Cortex of kidney (tissue), 1 donor: Measurements from ENCODE around the gene RBM17.
A peak's percentile ranks its signal among the peaks of the same experiment; 100 is the strongest.
"Not testable (repeated sequence)": the region's sequence is repeated elsewhere in the genome, so short reads cannot be mapped to it uniquely, and the experiment has no call there.

Experiments
- DNase-seq: peaks from one replicate; lab custom pipeline; 2025; lab: John Stamatoyannopoulos, UW

Gene RBM17

GRCh38 chr10:6088721-6089333, at the start of gene RBM17:
TSS of gene RBM17 (plus strand) at chr10:6089034. CDS start at chr10:6097066, 8,032 bp downstream.
- DNase-seq = peak; percentile 29

- DNase-seq = no peak
Measured at GRCh38 chr10:6039711-6040110, 49.1 kb upstream of the RBM17 start.

- DNase-seq = no peak
Measured at GRCh38 chr10:6040205-6040604, 48.6 kb upstream of the RBM17 start.

GRCh38 chr10:6043377-6043776, 45.5 kb upstream of the RBM17 start:
- DNase-seq = not testable (repeated sequence)

- no peak for DNase-seq
Measured at GRCh38 chr10:6044060-6044459, 44.8 kb upstream of the RBM17 start.

- DNase-seq = no peak
Measured at GRCh38 chr10:6044751-6045313, 44.0 kb upstream of the RBM17 start.

- DNase-seq = no peak
Measured at GRCh38 chr10:6045314-6045848, 43.5 kb upstream of the RBM17 start.

- no peak for DNase-seq
Measured at GRCh38 chr10:6045878-6046772, 42.7 kb upstream of the RBM17 start.

- DNase-seq = no peak
Measured at GRCh38 chr10:6046773-6047611, 41.8 kb upstream of the RBM17 start.

- DNase-seq = no peak
Measured at GRCh38 chr10:6047847-6048246, 41.0 kb upstream of the RBM17 start.

- no peak for DNase-seq
Measured at GRCh38 chr10:6048281-6049030, 40.4 kb upstream of the RBM17 start.

- no peak for DNase-seq
Measured at GRCh38 chr10:6049031-6049400, 39.8 kb upstream of the RBM17 start.

GRCh38 chr10:6050801-6051445, 37.9 kb upstream of the RBM17 start:
- no peak for DNase-seq

- DNase-seq = no peak
Measured at GRCh38 chr10:6052247-6053221, 36.3 kb upstream of the RBM17 start.

- no peak for DNase-seq
Measured at GRCh38 chr10:6053303-6053702, 35.5 kb upstream of the RBM17 start.

GRCh38 chr10:6053816-6054631, 34.8 kb upstream of the RBM17 start:
- DNase-seq = no peak

- DNase-seq = no peak
Measured at GRCh38 chr10:6054884-6055283, 34.0 kb upstream of the RBM17 start.

GRCh38 chr10:6055929-6056328, 32.9 kb upstream of the RBM17 start:
- no peak for DNase-seq
